Inflammatory macrophage treated with lipopolysaccharide for 4 hours (primary cell): ENCODE measurements around the gene DNAJC1.

Experiments used
- DNase-seq: peaks from one replicate; pipeline ENCODE4 v3.0.0-alpha.2; 2020

Gene DNAJC1

GRCh38 chr10:21954690-21955089 is 48.8 kb downstream of the DNAJC1 start:
- DNase-seq: no peak

- peak; percentile 92 for DNase-seq
Measured at GRCh38 chr10:21954132-21954531, 49.4 kb downstream of the DNAJC1 start.

- DNase-seq: peak; percentile 59
Measured at GRCh38 chr10:21953585-21954057, 49.9 kb downstream of the DNAJC1 start.

- no peak for DNase-seq
Measured at GRCh38 chr10:21950566-21950965, 53.0 kb downstream of the DNAJC1 start.

- DNase-seq: no peak
Measured at GRCh38 chr10:21946946-21947345, 56.6 kb downstream of the DNAJC1 start.

GRCh38 chr10:21944727-21945386 is 58.7 kb downstream of the DNAJC1 start:
- no peak for DNase-seq

GRCh38 chr10:21943633-21944265 is 59.8 kb downstream of the DNAJC1 start:
- peak; percentile 80 for DNase-seq

GRCh38 chr10:21935439-21936023 is 68.0 kb downstream of the DNAJC1 start:
- DNase-seq: no peak

- DNase-seq: no peak
Measured at GRCh38 chr10:21934307-21934706, 69.2 kb downstream of the DNAJC1 start.

GRCh38 chr10:21929070-21929469 is 74.5 kb downstream of the DNAJC1 start:
- DNase-seq: no peak

GRCh38 chr10:21927631-21928353 is 75.7 kb downstream of the DNAJC1 start:
- no peak for DNase-seq

- no peak for DNase-seq
Measured at GRCh38 chr10:21926949-21927348, 76.6 kb downstream of the DNAJC1 start.

- no peak for DNase-seq
Measured at GRCh38 chr10:21926358-21926925, 77.1 kb downstream of the DNAJC1 start.

GRCh38 chr10:21925851-21926250 is 77.7 kb downstream of the DNAJC1 start:
- DNase-seq: no peak

GRCh38 chr10:21924511-21924910 is 79.0 kb downstream of the DNAJC1 start:
- DNase-seq: no peak

GRCh38 chr10:21920633-21921032 is 82.9 kb downstream of the DNAJC1 start:
- DNase-seq: no peak

- peak; percentile 18 for DNase-seq
Measured at GRCh38 chr10:21919906-21920305, 83.6 kb downstream of the DNAJC1 start.

- DNase-seq: no peak
Measured at GRCh38 chr10:21919117-21919516, 84.4 kb downstream of the DNAJC1 start.

- no peak for DNase-seq
Measured at GRCh38 chr10:21912625-21913024, 90.9 kb downstream of the DNAJC1 start.

- DNase-seq: no peak
Measured at GRCh38 chr10:21910798-21911197, 92.7 kb downstream of the DNAJC1 start.

GRCh38 chr10:21907436-21907835 is 96.1 kb downstream of the DNAJC1 start:
- DNase-seq: no peak

GRCh38 chr10:21904930-21905329 is 98.6 kb downstream of the DNAJC1 start:
- DNase-seq: no peak

- no peak for DNase-seq
Measured at GRCh38 chr10:21899736-21900135, 103.8 kb downstream of the DNAJC1 start.
